ENCODE data around the gene TPTE2. TPM values are rescaled to one million over a fixed set of nuclear protein-coding genes. Genes with fewer than 3 reads are reported as not detected.
"Not testable (repeated sequence)": the region's sequence is repeated elsewhere in the genome, so short reads cannot be mapped to it uniquely, and the experiment has no call there.

TPTE2 gene
- polyA plus RNA-seq, 2 of the 4 experiments (the other 2 are of a cell fraction) = not detected

- no peak for ATAC-seq
- POLR2A ChIA-PET = no interaction called here
- no peaks in the 10 kb centered on the region for H3K9me3 ChIP-seq
- no peak for TF ChIP-seq ZFP36 (IDR thresholded peaks at IDR 0.05; ENCODE audit: borderline replicate concordance, partially characterized antibody)
- TF ChIP-seq JUN (IDR thresholded peaks at IDR 0.05) = no peak
- TF ChIP-seq FOSL2 (IDR thresholded peaks at IDR 0.05) = no peak
- no peak for TF ChIP-seq FOSL2 (CRISPR knock-in tag; IDR thresholded peaks at IDR 0.05)
- TF ChIP-seq CHD4 (IDR thresholded peaks at IDR 0.05; ENCODE audit: borderline replicate concordance) = no peak
- TF ChIP-seq GATA3 (IDR thresholded peaks at IDR 0.05; ENCODE audit: borderline replicate concordance) = no peak
- no peak for TF ChIP-seq PHF8 (IDR thresholded peaks at IDR 0.05; ENCODE audit: borderline replicate concordance, low read depth)
- no peak for TF ChIP-seq ZSCAN20 (CRISPR knock-in tag; IDR thresholded peaks at IDR 0.05)
- TF ChIP-seq ZNF302 (CRISPR knock-in tag; IDR thresholded peaks at IDR 0.05) = no peak
- no peak for TF ChIP-seq NFE2L2 (conservative IDR thresholded peaks at IDR 0.05; ENCODE audit: low read length)
- TF ChIP-seq, protein P1, sequence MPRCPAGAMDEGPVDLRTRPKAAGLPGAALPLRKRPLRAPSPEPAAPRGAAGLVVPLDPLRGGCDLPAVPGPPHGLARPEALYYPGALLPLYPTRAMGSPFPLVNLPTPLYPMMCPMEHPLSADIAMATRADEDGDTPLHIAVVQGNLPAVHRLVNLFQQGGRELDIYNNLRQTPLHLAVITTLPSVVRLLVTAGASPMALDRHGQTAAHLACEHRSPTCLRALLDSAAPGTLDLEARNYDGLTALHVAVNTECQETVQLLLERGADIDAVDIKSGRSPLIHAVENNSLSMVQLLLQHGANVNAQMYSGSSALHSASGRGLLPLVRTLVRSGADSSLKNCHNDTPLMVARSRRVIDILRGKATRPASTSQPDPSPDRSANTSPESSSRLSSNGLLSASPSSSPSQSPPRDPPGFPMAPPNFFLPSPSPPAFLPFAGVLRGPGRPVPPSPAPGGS (IDR thresholded peaks at IDR 0.05) = no peak
- TF ChIP-seq CHD2 (IDR thresholded peaks at IDR 0.05; ENCODE audit: low read length, partially characterized antibody) = no peak
- TF ChIP-seq EP300 (IDR thresholded peaks at IDR 0.05) = no peak
- TF ChIP-seq JUNB (IDR thresholded peaks at IDR 0.05) = no peak
- no peak for TF ChIP-seq ELK1 (IDR thresholded peaks at IDR 0.05; ENCODE audit: low read depth, low read length)
- TF ChIP-seq, protein P2, sequence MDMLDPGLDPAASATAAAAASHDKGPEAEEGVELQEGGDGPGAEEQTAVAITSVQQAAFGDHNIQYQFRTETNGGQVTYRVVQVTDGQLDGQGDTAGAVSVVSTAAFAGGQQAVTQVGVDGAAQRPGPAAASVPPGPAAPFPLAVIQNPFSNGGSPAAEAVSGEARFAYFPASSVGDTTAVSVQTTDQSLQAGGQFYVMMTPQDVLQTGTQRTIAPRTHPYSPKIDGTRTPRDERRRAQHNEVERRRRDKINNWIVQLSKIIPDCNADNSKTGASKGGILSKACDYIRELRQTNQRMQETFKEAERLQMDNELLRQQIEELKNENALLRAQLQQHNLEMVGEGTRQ (IDR thresholded peaks at IDR 0.05) = no peak
- TF ChIP-seq, protein P3, sequence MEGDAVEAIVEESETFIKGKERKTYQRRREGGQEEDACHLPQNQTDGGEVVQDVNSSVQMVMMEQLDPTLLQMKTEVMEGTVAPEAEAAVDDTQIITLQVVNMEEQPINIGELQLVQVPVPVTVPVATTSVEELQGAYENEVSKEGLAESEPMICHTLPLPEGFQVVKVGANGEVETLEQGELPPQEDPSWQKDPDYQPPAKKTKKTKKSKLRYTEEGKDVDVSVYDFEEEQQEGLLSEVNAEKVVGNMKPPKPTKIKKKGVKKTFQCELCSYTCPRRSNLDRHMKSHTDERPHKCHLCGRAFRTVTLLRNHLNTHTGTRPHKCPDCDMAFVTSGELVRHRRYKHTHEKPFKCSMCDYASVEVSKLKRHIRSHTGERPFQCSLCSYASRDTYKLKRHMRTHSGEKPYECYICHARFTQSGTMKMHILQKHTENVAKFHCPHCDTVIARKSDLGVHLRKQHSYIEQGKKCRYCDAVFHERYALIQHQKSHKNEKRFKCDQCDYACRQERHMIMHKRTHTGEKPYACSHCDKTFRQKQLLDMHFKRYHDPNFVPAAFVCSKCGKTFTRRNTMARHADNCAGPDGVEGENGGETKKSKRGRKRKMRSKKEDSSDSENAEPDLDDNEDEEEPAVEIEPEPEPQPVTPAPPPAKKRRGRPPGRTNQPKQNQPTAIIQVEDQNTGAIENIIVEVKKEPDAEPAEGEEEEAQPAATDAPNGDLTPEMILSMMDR (IDR thresholded peaks at IDR 0.05) = no peak
- TF ChIP-seq KDM5A (IDR thresholded peaks at IDR 0.05) = no peak
- TF ChIP-seq, protein P4, sequence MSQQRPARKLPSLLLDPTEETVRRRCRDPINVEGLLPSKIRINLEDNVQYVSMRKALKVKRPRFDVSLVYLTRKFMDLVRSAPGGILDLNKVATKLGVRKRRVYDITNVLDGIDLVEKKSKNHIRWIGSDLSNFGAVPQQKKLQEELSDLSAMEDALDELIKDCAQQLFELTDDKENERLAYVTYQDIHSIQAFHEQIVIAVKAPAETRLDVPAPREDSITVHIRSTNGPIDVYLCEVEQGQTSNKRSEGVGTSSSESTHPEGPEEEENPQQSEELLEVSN (IDR thresholded peaks at IDR 0.05; ENCODE audit: borderline replicate concordance, low read depth) = no peak
- TF ChIP-seq RFX5 (IDR thresholded peaks at IDR 0.05) = no peak
- no peak for TF ChIP-seq MAZ (IDR thresholded peaks at IDR 0.05; ENCODE audit: borderline replicate concordance, low read depth, low read length)
- CTCF ChIA-PET = no interaction called here
- no peak overlapping the region for H3K27ac ChIP-seq
- no peak overlapping the region for H3K4me2 ChIP-seq
- no peak for DNase-seq (ENCODE audit: low read depth in 1 of 2, low spot score in 1 of 2)
- no peak for FAIRE-seq
- H3K4me3 ChIP-seq = no peak overlapping the region
- H3K4me1 ChIP-seq = no peaks in the 10 kb centered on the region
These were observed 42.3 kb downstream of the TPTE2 start for GRCh38 chr13:19519049-19519448.

DNA sequence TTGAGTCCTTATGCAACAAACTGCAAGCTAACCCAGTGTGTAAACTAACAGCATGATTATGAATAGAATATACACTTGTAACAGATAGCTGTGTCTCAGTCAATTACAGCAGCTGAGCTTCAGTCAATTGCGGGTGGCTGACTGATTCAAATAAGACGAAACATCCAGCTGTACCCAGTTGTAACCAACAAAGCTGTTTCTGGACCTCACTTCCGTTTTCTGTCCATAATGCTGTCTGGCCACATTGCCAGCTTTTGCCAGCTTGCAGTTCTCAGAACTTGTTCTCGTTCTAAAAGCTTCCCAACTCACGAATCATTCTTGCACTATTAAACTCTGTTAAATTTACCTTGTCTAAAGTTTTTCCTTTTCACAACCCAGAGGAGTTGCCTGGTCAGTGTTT is 53.7 kb downstream of the TPTE2 start:
- CTCF ChIA-PET; FAIRE-seq; ATAC-seq; POLR2A ChIA-PET; H3K9me3 ChIP-seq; H3K4me3 ChIP-seq; H3K4me2 ChIP-seq; H3K4me1 ChIP-seq; H3K27ac ChIP-seq; DNase-seq (ENCODE audit: low read depth in 1 of 2, low spot score in 1 of 2): not testable (repeated sequence)
- WGBS (ENCODE audit: missing lambda C conversion rate) = 20% methylated on average over 5 of the region's 5 CpGs

- H3K4me1 ChIP-seq, H3K4me3 ChIP-seq, ATAC-seq, H3K27ac ChIP-seq, H3K4me2 ChIP-seq, POLR2A ChIA-PET, H3K9me3 ChIP-seq, CTCF ChIA-PET, FAIRE-seq: not testable (repeated sequence)
- WGBS (ENCODE audit: missing lambda C conversion rate) = 7% methylated on average over 9 of the region's 9 CpGs
- DNase-seq (ENCODE audit: low read depth in 1 of 2, low spot score in 1 of 2) = peak in 1 of 2 experiments; percentile 0
These were observed 101.2 kb downstream of the TPTE2 start for GRCh38 chr13:19460126-19460525.
